Spleen (tissue), 11 donors: Measurements from ENCODE around the gene PLS1. TPM values are rescaled to one million over a fixed set of nuclear protein-coding genes. Genes with fewer than 3 reads are reported as not detected.

Source experiments
- DNase-seq: peaks from one replicate; pipeline ENCODE4 v3.0.0-alpha.2; 2020
- H3K27ac ChIP-seq, 8 donors: fragments of 200-600 bp; sonication (generic) in 7 of 8; 1 replicate in 4 of 8; 2 replicates in 4 of 8; pipeline versions ENCODE4 v1.5.0 to v1.8.0; 2016 to 2021; ENCODE audit warnings: inconsistent platforms in 4 of 8, mild to moderate bottlenecking in 4 of 8, moderate library complexity in 1 of 8
- H3K27me3 ChIP-seq, 7 donors: fragments of 200-600 bp; sonication (generic) in 6 of 7; replicated peaks in 1 of 7; 1 replicate in 4 of 7; 2 replicates in 3 of 7; pipeline versions ENCODE4 v1.5.0 to v1.8.0; 2016 to 2021; ENCODE audit warnings: inconsistent platforms in 3 of 7, mild to moderate bottlenecking in 1 of 7
- H3K36me3 ChIP-seq, 6 donors: fragments of 200-600 bp; sonication (generic) in 5 of 6; 1 replicate in 4 of 6; 2 replicates in 2 of 6; pipeline versions ENCODE4 v1.5.0 to v1.8.0; 2016 to 2021; ENCODE audit warnings: inconsistent platforms in 2 of 6
- H3K4me1 ChIP-seq, 6 donors: fragments of 200-600 bp; sonication (generic) in 5 of 6; 1 replicate in 3 of 6; 2 replicates in 3 of 6; pipeline versions ENCODE4 v1.5.0 to v1.8.0; 2016 to 2021; ENCODE audit warnings: inconsistent platforms in 3 of 6
- H3K4me3 ChIP-seq, 8 donors: fragments of 200-600 bp; sonication (generic) in 7 of 8; 1 replicate in 4 of 8; 2 replicates in 4 of 8; pipeline versions ENCODE4 v1.5.0 to v1.8.0; 2016 to 2021; ENCODE audit warnings: inconsistent platforms in 4 of 8, mild to moderate bottlenecking in 4 of 8, moderate library complexity in 2 of 8
- H3K9me3 ChIP-seq, 8 donors: fragments of 200-600 bp; sonication (generic) in 7 of 8; 1 replicate in 4 of 8; 2 replicates in 4 of 8; pipeline versions ENCODE4 v1.5.0 to v1.8.0; 2016 to 2021; ENCODE audit warnings: inconsistent platforms in 4 of 8
- POLR2A ChIP-seq, 3 donors: fragments of 450-650 bp; IDR thresholded peaks; one replicate each; pipeline ENCODE4 v1.5.1; 2017; ENCODE audit warnings: antibody characterized with exemption in 3 of 3, mild to moderate bottlenecking in 1 of 3
- POLR2AphosphoS5 ChIP-seq, 3 donors: sonication (generic); formaldehyde crosslinking; IDR thresholded peaks; one replicate each; pipeline ENCODE4 v1.5.1; 2017; ENCODE audit warnings: antibody characterized with exemption in 3 of 3
- WGBS, 5 donors: extraction: QIAGEN DNeasy Blood & Tissue Kit in 3 of 5; methylation state at CpG; one replicate each; pipeline versions ENCODE4 v1.1.5 to v1.1.7; 2013 to 2018; 5-methylcytosine and 5-hydroxymethylcytosine counted together
- intact Hi-C: fragments of 100-400 bp; cut with DNase I; formaldehyde crosslinking; loops from one replicate; pipeline ENCODE4 v1.15.0; 2023; ENCODE audit warnings: low total_unique reads
- polyA plus RNA-seq, 3 donors: library from polyadenylated mRNA; stranded (reverse); fragments of 200-250 nt; gene quantifications; one replicate each; pipeline ENCODE4 v1.2.1, GENCODE V29; 2013
- total RNA-seq, 7 donors: library from RNA; depleted of rRNA in 3 of 7; stranded (reverse); fragments of >200 nt in 3 of 7; fragmentation: NEBNext Ultra II Directional in 4 of 7; extraction: Animal tissue kit (Norgen Biotek cat#: 25700) in 4 of 7; gene quantifications; one replicate each; pipeline versions ENCODE4 v1.1.0 to v1.2.1, GENCODE V29; 2016 to 2021
- TF ChIP-seq, protein P1 (sequence below), 11 experiments: fragments of 200-600 bp in 7 of 11; fragments of 450-650 bp in 4 of 11; sonication (generic) in 4 of 11; IDR thresholded peaks in 8 of 11; conservative IDR thresholded peaks in 3 of 11; 1 replicate in 7 of 11; 2 replicates in 4 of 11; pipeline versions ENCODE4 v1.4.0 to v1.8.0; 2016 to 2021; ENCODE audit warnings: antibody characterized with exemption in 11 of 11, inconsistent platforms in 4 of 11, mild to moderate bottlenecking in 1 of 11
- donor health status: healthy with polysubstance abuse.
- donor health status: DM: no; HTN: no; CAD: no; lungs with moderate emphysema.
- donor health status: DM: no; HTN: no; CAD: no.
- donor health status: Bipolar disorder and iron deficiency.
- donor health status: healthy.
- donor health status: DM: no; HTN: no; CAD: no.
- donor health status: DM: yes; HTN: yes; CAD: no.

PLS1 gene
- total and polyA plus RNA-seq, 10 donors, result 0.09 to 3.0 (median 1.2) TPM

DNA sequence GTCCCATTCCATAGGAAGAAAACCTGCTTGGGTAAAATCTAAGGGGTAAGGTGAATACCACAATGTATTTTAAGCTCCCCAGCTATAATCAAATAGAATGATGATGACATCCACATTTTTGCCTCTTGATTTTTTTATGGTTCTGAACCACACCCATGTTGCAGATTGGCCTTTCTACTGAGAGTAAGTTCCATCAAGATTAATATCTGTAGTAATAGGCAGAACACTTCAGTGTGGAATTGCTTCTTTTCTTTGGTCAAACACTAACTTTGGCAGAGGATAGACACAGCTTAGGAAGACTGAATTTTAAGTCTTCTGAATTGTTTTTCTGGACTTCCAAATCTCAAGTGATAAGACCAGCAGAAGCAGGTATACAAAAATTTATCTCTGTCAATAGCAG is 27.0 kb downstream of the PLS1 start:
- intact Hi-C loops, result no loop called here
- H3K27me3 ChIP-seq, result no peaks in the 10 kb centered on the region
- no peaks in the 10 kb centered on the region for H3K4me1 ChIP-seq
- H3K4me3 ChIP-seq, result no peak overlapping the region
- H3K27ac ChIP-seq, result no peak overlapping the region
- no peaks in the 10 kb centered on the region for H3K9me3 ChIP-seq
- TF ChIP-seq, protein P1, sequence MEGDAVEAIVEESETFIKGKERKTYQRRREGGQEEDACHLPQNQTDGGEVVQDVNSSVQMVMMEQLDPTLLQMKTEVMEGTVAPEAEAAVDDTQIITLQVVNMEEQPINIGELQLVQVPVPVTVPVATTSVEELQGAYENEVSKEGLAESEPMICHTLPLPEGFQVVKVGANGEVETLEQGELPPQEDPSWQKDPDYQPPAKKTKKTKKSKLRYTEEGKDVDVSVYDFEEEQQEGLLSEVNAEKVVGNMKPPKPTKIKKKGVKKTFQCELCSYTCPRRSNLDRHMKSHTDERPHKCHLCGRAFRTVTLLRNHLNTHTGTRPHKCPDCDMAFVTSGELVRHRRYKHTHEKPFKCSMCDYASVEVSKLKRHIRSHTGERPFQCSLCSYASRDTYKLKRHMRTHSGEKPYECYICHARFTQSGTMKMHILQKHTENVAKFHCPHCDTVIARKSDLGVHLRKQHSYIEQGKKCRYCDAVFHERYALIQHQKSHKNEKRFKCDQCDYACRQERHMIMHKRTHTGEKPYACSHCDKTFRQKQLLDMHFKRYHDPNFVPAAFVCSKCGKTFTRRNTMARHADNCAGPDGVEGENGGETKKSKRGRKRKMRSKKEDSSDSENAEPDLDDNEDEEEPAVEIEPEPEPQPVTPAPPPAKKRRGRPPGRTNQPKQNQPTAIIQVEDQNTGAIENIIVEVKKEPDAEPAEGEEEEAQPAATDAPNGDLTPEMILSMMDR (IDR thresholded peaks at IDR 0.05 in 8 of 11, conservative IDR thresholded peaks at IDR 0.05 in 3 of 11), result no peak
- TF ChIP-seq POLR2AphosphoS5 (IDR thresholded peaks at IDR 0.05) (no peak), POLR2A (IDR thresholded peaks at IDR 0.05) (no peak)
- DNase-seq, result no peak
- no peaks in the 10 kb centered on the region for H3K36me3 ChIP-seq

DNA sequence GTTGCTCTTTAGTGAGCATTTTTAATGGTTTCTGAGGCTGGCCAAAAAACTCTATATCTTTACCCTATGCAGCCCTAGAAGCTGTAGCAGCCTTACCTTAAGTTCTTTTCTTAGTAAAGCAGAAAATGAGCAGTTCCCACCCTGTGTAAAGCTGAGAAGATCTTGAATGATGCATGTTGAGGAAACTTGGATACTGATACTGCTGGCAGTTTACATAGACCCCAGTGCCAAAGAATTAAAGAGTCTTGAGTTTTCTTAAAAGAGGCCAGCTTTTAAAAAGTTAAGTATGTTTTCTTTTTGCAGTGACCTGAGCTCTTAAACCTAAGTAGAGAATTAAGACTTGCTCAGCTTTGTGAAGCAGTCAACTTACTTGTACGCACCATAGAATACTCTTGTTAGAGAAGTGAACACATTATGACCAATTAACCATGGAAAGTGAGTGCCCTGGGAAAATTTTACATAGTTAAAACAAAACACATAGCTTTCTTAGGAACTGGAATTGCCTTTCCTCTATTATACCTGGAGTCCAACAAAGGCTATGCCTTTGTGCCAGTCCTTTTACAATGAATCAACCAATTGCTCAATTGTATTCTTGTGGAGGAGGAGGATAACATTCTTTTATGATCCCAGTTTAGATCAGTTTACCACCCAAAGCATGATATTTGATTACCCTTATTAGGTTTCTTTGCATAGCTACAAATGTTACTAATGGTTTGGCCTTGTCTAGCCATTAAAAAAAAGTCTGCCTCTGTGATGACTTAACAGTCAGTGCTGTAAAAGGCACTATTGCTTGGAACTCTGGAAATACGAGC is 28.4 kb downstream of the PLS1 start:
- intact Hi-C loops, result no loop called here
- no peaks in the 10 kb centered on the region for H3K4me1 ChIP-seq
- H3K36me3 ChIP-seq, result no peaks in the 10 kb centered on the region
- no peak overlapping the region for H3K27ac ChIP-seq
- H3K9me3 ChIP-seq, result no peaks in the 10 kb centered on the region
- no peak for DNase-seq
- no peaks in the 10 kb centered on the region for H3K27me3 ChIP-seq
- H3K4me3 ChIP-seq, result no peak overlapping the region
- no peak for TF ChIP-seq POLR2A (IDR thresholded peaks at IDR 0.05)
- no peak for TF ChIP-seq POLR2AphosphoS5 (IDR thresholded peaks at IDR 0.05)
- TF ChIP-seq, protein P1 (IDR thresholded peaks at IDR 0.05 in 8 of 11, conservative IDR thresholded peaks at IDR 0.05 in 3 of 11), result no peak
- 80 to 92% (median 90%) methylated on average over 2 of the region's 2 CpGs for WGBS, 5 donors

DNA sequence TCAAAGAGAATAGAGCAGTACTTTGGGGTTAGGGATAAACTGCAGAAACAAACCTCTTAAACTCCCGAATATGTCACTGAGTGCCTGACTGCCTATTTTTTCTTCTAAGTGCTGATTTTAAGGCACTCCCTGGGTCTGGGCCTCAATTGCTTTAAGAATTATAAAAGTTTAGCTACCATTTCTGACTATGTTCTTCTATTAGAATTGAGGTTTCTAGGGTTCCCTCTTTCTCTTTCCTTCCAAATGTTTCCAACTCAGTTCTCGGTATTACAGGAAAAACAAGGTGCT is 28.9 kb downstream of the PLS1 start:
- 89 to 99% (median 94%) methylated on average over 2 of the region's 2 CpGs for WGBS, 5 donors
- Histone ChIP-seq H3K36me3 (no peaks in the 10 kb centered on the region), H3K27me3 (no peaks in the 10 kb centered on the region), H3K4me1 (no peaks in the 10 kb centered on the region), H3K9me3 (no peaks in the 10 kb centered on the region), H3K27ac (no peak overlapping the region), H3K4me3 (no peak overlapping the region)
- TF ChIP-seq, protein P1 (IDR thresholded peaks at IDR 0.05 in 8 of 11, conservative IDR thresholded peaks at IDR 0.05 in 3 of 11), result no peak
- TF ChIP-seq POLR2A (IDR thresholded peaks at IDR 0.05) (no peak), POLR2AphosphoS5 (IDR thresholded peaks at IDR 0.05) (no peak)
- intact Hi-C loops, result no loop called here
- DNase-seq, result no peak

DNA sequence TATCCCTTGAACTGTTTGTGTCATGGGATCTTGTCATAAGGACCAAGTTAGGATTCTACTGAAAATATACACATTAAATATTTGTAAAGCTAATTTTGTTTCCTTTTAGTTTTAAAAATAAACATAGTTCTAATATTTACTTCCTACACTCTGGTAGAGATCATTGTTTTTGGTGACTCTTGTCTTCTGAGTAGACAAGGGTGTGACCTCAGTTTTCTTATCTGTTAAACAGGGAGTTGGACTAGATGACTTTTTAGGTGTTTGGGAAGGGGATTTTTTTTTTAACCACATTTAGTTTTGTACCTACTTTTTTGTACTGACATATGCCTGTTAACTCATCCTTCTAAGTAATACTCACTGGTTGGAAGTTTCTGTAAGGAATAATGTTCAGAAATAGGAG is 30.8 kb downstream of the PLS1 start:
- no peaks in the 10 kb centered on the region for H3K27me3 ChIP-seq
- DNase-seq, result no peak
- intact Hi-C loops, result no loop called here
- H3K4me1 ChIP-seq, result no peaks in the 10 kb centered on the region
- no peaks in the 10 kb centered on the region for H3K9me3 ChIP-seq
- no peaks in the 10 kb centered on the region for H3K36me3 ChIP-seq
- no peak overlapping the region for H3K27ac ChIP-seq
- no peak overlapping the region for H3K4me3 ChIP-seq
- no peak for TF ChIP-seq POLR2AphosphoS5 (IDR thresholded peaks at IDR 0.05)
- TF ChIP-seq POLR2A (IDR thresholded peaks at IDR 0.05), result no peak
- TF ChIP-seq, protein P1 (IDR thresholded peaks at IDR 0.05 in 8 of 11, conservative IDR thresholded peaks at IDR 0.05 in 3 of 11), result no peak
